Measurements from ENCODE around the gene HSPB1.
"Not testable (repeated sequence)": the region's sequence is repeated elsewhere in the genome, so short reads cannot be mapped to it uniquely, and the experiment has no call there.

The HSPB1 gene

GRCh38 chr7:76302347-76303201 lies at the start of gene HSPB1:
Gene HSPB1, plus strand, starts transcription at chr7:76302673. Its CDS starts 40 bp downstream, at chr7:76302713.
- DNase-seq (ENCODE audit: low spot score) = peak; percentile 66

GRCh38 chr7:76254781-76255180 lies 47.7 kb upstream of the HSPB1 start:
- DNase-seq (ENCODE audit: low spot score) = no peak

- no peak for DNase-seq (ENCODE audit: low spot score)
Observed at GRCh38 chr7:76257973-76258372, 44.5 kb upstream of the HSPB1 start.

- no peak for DNase-seq (ENCODE audit: low spot score)
Observed at GRCh38 chr7:76259124-76260093, 43.1 kb upstream of the HSPB1 start.

- no peak for DNase-seq (ENCODE audit: low spot score)
Observed at GRCh38 chr7:76260171-76260703, 42.2 kb upstream of the HSPB1 start.

GRCh38 chr7:76261329-76261728 lies 41.1 kb upstream of the HSPB1 start:
- no peak for DNase-seq (ENCODE audit: low spot score)

GRCh38 chr7:76261931-76262330 lies 40.5 kb upstream of the HSPB1 start:
- no peak for DNase-seq (ENCODE audit: low spot score)

GRCh38 chr7:76262683-76263402 lies 39.6 kb upstream of the HSPB1 start:
- peak; percentile 68 for DNase-seq (ENCODE audit: low spot score)

- DNase-seq (ENCODE audit: low spot score) = no peak
Observed at GRCh38 chr7:76265299-76265698, 37.2 kb upstream of the HSPB1 start.

GRCh38 chr7:76267107-76267893 lies 35.2 kb upstream of the HSPB1 start:
- no peak for DNase-seq (ENCODE audit: low spot score)

- no peak for DNase-seq (ENCODE audit: low spot score)
Observed at GRCh38 chr7:76267894-76268183, 34.6 kb upstream of the HSPB1 start.

GRCh38 chr7:76268376-76268775 lies 34.1 kb upstream of the HSPB1 start:
- no peak for DNase-seq (ENCODE audit: low spot score)

GRCh38 chr7:76269895-76270294 lies 32.6 kb upstream of the HSPB1 start:
- no peak for DNase-seq (ENCODE audit: low spot score)

- not testable (repeated sequence) for DNase-seq (ENCODE audit: low spot score)
Observed at GRCh38 chr7:76271384-76271783, 31.1 kb upstream of the HSPB1 start.

GRCh38 chr7:76272142-76272541 lies 30.3 kb upstream of the HSPB1 start:
- no peak for DNase-seq (ENCODE audit: low spot score)

- no peak for DNase-seq (ENCODE audit: low spot score)
Observed at GRCh38 chr7:76272851-76273497, 29.5 kb upstream of the HSPB1 start.

GRCh38 chr7:76273503-76273902 lies 29.0 kb upstream of the HSPB1 start:
- DNase-seq (ENCODE audit: low spot score) = no peak

GRCh38 chr7:76278540-76278939 lies 23.9 kb upstream of the HSPB1 start:
- no peak for DNase-seq (ENCODE audit: low spot score)

- no peak for DNase-seq (ENCODE audit: low spot score)
Observed at GRCh38 chr7:76280408-76280807, 22.1 kb upstream of the HSPB1 start.

GRCh38 chr7:76281006-76281705 lies 21.3 kb upstream of the HSPB1 start:
- no peak for DNase-seq (ENCODE audit: low spot score)

Measured in HuH-7.5 (cell line).